Smooth muscle cell of the coronary artery (primary cell): ENCODE data around the gene SRRM4. TPM values are rescaled to one million over a fixed set of nuclear protein-coding genes. Genes with fewer than 3 reads are reported as not detected.

ENCODE experiments used
- total RNA-seq: library from RNA; depleted of rRNA; stranded (reverse); fragments of >200 nt; gene quantifications from 2 replicates; pipeline ENCODE4 v1.2.3, GENCODE V29; 2014; ENCODE audit warnings: low replicate concordance

Gene SRRM4, protein sequence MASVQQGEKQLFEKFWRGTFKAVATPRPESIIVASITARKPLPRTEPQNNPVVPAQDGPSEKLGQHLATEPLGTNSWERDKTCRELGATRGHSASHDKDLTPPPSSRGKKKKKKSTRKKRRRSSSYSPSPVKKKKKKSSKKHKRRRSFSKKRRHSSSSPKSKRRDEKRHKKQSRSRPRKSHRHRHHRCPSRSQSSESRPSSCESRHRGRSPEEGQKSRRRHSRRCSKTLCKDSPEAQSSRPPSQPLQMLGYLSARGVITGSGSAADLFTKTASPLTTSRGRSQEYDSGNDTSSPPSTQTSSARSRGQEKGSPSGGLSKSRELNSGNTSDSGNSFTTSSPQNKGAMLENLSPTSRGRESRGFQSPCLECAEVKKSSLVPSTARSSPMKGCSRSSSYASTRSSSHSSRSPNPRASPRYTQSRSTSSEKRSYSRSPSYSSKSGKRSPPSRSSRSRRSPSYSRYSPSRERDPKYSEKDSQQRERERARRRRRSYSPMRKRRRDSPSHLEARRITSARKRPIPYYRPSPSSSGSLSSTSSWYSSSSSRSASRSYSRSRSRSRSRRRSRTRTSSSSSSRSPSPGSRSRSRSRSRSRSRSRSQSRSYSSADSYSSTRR
- not detected in 2 replicates for total RNA-seq

DNA sequence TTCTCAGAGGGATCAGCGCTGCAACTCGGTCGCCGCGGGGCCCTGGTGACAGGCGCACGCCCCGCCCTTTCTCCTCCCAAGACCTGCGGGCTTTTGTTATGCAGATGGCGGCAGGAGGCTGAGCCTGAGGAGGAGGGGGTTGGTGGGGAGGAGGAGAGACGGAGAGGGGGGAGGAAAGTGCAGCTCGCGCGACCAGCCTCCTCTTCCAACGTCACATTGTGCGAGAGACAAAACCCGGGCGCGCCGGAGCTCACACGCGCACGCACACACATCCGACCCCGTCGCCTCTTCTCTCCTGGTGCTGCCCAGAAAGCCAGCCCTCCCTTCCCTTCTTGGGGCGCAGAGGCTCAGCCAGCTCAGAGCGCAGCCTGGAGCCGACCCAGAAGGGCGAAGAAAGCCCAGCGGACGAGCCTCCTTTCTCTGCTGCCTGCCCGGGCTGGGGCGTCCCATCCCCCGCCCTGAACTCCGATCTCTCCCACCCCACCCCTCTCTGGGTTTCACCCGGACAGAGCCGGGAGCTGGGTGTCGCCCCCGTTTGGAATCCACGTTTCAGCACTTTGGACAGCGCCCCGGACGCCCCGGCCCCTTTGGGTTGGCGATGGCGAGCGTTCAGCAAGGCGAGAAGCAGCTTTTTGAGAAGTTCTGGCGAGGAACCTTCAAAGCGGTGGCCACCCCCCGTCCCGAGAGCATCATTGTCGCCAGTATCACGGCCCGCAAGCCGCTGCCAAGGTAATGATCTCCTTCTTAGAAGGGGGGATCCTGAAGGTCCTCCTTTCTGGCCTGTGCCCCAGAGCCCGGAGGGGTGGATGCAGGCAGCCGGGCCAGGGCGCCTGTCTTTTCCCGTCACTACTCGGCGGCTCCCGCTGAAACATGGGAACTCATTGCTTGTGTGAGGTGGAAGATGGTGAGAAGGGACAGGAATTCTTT, at the start of gene SRRM4:
Gene SRRM4, plus strand, starts transcription at position 257 of the 927 bp plus-strand sequence. Its CDS starts 342 bp downstream, at position 599.

DNA sequence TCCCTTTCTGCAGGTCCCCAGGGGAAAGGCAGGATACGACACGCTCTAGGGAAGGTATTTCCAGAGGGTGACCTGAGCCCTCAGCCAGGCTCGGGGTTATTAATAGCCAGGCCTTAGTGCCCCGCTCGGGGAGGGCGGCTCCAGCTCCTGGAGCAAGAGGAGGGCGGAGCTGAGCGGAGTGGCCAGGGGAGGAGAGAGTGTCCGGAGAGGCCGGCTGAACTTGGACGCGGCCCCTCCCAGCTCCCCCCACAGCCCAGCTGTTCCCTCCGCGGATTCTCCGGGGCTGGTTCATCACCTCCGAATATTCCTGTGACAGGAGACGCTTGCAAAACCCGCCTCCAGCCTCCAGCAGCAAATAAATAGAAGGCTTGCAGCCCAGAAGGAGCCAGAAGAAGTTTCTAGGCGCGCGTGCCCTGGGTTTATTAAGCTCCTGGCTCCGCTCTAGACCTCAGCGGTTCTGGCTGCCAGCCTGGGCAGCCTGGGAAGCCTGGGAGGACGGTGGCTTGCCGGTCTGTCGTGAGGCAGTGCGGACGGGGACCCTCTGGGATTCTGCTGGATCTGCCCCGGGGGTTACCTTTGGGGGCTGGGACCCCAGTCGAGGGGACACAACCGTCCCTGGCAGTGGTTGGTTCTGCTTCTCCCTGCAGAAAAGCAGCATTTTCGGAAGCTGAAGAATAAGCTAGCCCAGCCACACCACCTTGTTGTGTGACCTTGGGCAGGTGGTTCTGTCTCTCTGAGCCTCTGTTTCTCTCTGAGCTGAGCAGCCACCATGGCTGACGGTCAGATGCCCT, 197.4 kb downstream of the SRRM4 start, which contains the start of gene HSPB8:
Gene HSPB8, plus strand, starts transcription at position 388 of the 791 bp plus-strand sequence. Its CDS starts 382 bp downstream, at position 770.

Other genes starting within 250 kb of the SRRM4 start
- 10.6 and 13.5 TPM in 2 replicates for gene HSPB8, start 197.4 kb downstream of the SRRM4 start, total RNA-seq